Sigmoid colon (tissue), 4 donors: ENCODE measurements around the gene TCP1.

Source experiments
- CTCF ChIP-seq, 4 experiments: fragments of 450-650 bp in 3 of 4; fragments of 200-600 bp in 1 of 4; IDR thresholded peaks; one replicate each; pipeline ENCODE4 v1.5.1; 2016 to 2019; ENCODE audit warnings: antibody characterized with exemption in 4 of 4, mild to moderate bottlenecking in 3 of 4, moderate library complexity in 2 of 4
- EP300 ChIP-seq, 4 donors: sonication (generic); formaldehyde crosslinking; IDR thresholded peaks; one replicate each; pipeline ENCODE4 v1.6.1; 2017; ENCODE audit warnings: antibody characterized with exemption in 4 of 4
- POLR2A ChIP-seq, 2 donors: fragments of 450-650 bp; IDR thresholded peaks; one replicate each; pipeline ENCODE4 v1.6.1; 2016; ENCODE audit warnings: antibody characterized with exemption in 2 of 2, mild to moderate bottlenecking in 2 of 2, moderate library complexity in 2 of 2
- POLR2AphosphoS5 ChIP-seq, 4 donors: sonication (generic); formaldehyde crosslinking; IDR thresholded peaks; one replicate each; pipeline ENCODE4 v1.6.1; 2017; ENCODE audit warnings: antibody characterized with exemption in 4 of 4

GRCh38 chr6:159745081-159745480 lies 44.3 kb downstream of the TCP1 start:
- TF ChIP-seq CTCF (IDR thresholded peaks at IDR 0.05) (no peak), POLR2A (IDR thresholded peaks at IDR 0.05) (no peak), EP300 (IDR thresholded peaks at IDR 0.05) (no peak), POLR2AphosphoS5 (IDR thresholded peaks at IDR 0.05) (no peak)
